Gastroesophageal sphincter (tissue), 3 donors: Measurements from ENCODE around the gene SDK1.

Experiments used
- CTCF ChIP-seq, 4 experiments: fragments of 200-600 bp in 2 of 4; fragments of 450-650 bp in 2 of 4; sonication (generic) in 1 of 4; IDR thresholded peaks; one replicate each; pipeline ENCODE4 v1.5.1; 2017 to 2019; ENCODE audit warnings: antibody characterized with exemption in 4 of 4, mild to moderate bottlenecking in 2 of 4, moderate library complexity in 2 of 4
- EP300 ChIP-seq: sonication (generic); formaldehyde crosslinking; IDR thresholded peaks from one replicate; pipeline ENCODE4 v1.6.1; 2017; ENCODE audit warnings: antibody characterized with exemption, mild to moderate bottlenecking
- POLR2A ChIP-seq, 2 donors: fragments of 450-650 bp; IDR thresholded peaks; one replicate each; pipeline ENCODE4 v1.6.1; 2017; ENCODE audit warnings: antibody characterized with exemption in 2 of 2, mild to moderate bottlenecking in 2 of 2, moderate library complexity in 1 of 2
- POLR2AphosphoS5 ChIP-seq: sonication (generic); formaldehyde crosslinking; IDR thresholded peaks from one replicate; pipeline ENCODE4 v1.6.1; 2017; ENCODE audit warnings: antibody characterized with exemption

- TF ChIP-seq POLR2A (IDR thresholded peaks at IDR 0.05) (no peak), POLR2AphosphoS5 (no peak), CTCF (IDR thresholded peaks at IDR 0.05) (no peak), EP300 (no peak)
These were observed 598.5 kb downstream of the SDK1 start for GRCh38 chr7:3899559-3899991.
